HepG2 (cell line): ENCODE data around the gene RFX2. TPM values are rescaled to one million over a fixed set of nuclear protein-coding genes. Genes with fewer than 3 reads are reported as not detected.

ENCODE experiments used
- ATF4 ChIP-seq, 2 experiments: fragments of 450-650 bp in 1 of 2; sonication (generic) in 1 of 2; formaldehyde crosslinking; IDR thresholded peaks; 2 replicates each; pipeline versions ENCODE4 v1.5.0 to v1.8.0; 2020 to 2022; ENCODE audit warnings: mild to moderate bottlenecking in 1 of 2, missing genetic modification reagents in 1 of 2
- BORCS8-MEF2B ChIP-seq: sonication (generic); formaldehyde crosslinking; IDR thresholded peaks from 2 replicates; pipeline ENCODE4 v1.8.0; 2022; ENCODE audit warnings: mild to moderate bottlenecking, missing genetic modification reagents
- BRD4 ChIP-seq: sonication (generic); formaldehyde crosslinking; IDR thresholded peaks from 2 replicates; pipeline ENCODE4 v1.4.0; 2020; ENCODE audit warnings: missing genetic modification reagents
- HMGXB4 ChIP-seq, 2 experiments: sonication (generic) in 1 of 2; formaldehyde crosslinking in 1 of 2; IDR thresholded peaks; 2 replicates each; pipeline versions ENCODE4 v1.4.0 to v1.6.1; 2018 to 2020; ENCODE audit warnings: missing genetic modification reagents in 2 of 2, borderline replicate concordance in 1 of 2, low read depth in 1 of 2, mild to moderate bottlenecking in 1 of 2, missing biosample characterization in 1 of 2
- HNRNPK ChIP-seq: fragments of 200-400 bp; formaldehyde crosslinking; IDR thresholded peaks from 2 replicates; pipeline ENCODE4 v1.6.1; 2018; ENCODE audit warnings: low read length, low read depth, moderate library complexity, mild to moderate bottlenecking; ENCODE audit not compliant: poor library complexity, severe bottlenecking
- HOXA3 ChIP-seq: sonication (generic); formaldehyde crosslinking; IDR thresholded peaks from 2 replicates; pipeline ENCODE4 v1.5.0; 2020; ENCODE audit warnings: missing genetic modification reagents
- NCOR1 ChIP-seq: fragments of 200-600 bp; sonication (generic); IDR thresholded peaks from 2 replicates; pipeline ENCODE4 v1.7.0; 2017; ENCODE audit warnings: antibody characterized with exemption, low read length, borderline replicate concordance
- SMAD3 ChIP-seq: sonication (generic); formaldehyde crosslinking; IDR thresholded peaks from 2 replicates; pipeline ENCODE4 v1.4.0; 2020; ENCODE audit warnings: missing genetic modification reagents
- SYNCRIP ChIP-seq: fragments of 200-400 bp; formaldehyde crosslinking; IDR thresholded peaks from 2 replicates; pipeline ENCODE4 v1.6.1; 2018; ENCODE audit warnings: mild to moderate bottlenecking, low read depth, low read length; ENCODE audit not compliant: insufficient read depth
- TAF1 ChIP-seq: sonication (generic); formaldehyde crosslinking; IDR thresholded peaks from 2 replicates; pipeline ENCODE4 v1.4.0; 2020; ENCODE audit warnings: missing genetic modification reagents
- ZBTB21 ChIP-seq: sonication (generic); formaldehyde crosslinking; IDR thresholded peaks from 2 replicates; pipeline ENCODE4 v1.4.0; 2020; ENCODE audit warnings: missing genetic modification reagents
- ZBTB25 ChIP-seq: IDR thresholded peaks from 2 replicates; pipeline ENCODE4 v1.6.1; 2018; ENCODE audit warnings: missing genetic modification reagents
- ZNF136 ChIP-seq: sonication (generic); formaldehyde crosslinking; IDR thresholded peaks from 2 replicates; pipeline ENCODE4 v1.8.1; 2022; ENCODE audit warnings: low read depth, mild to moderate bottlenecking, moderate library complexity, missing genetic modification reagents
- ZNF160 ChIP-seq: sonication (generic); formaldehyde crosslinking; IDR thresholded peaks from 2 replicates; pipeline ENCODE4 v1.8.0; 2022; ENCODE audit warnings: mild to moderate bottlenecking, inconsistent platforms, missing genetic modification reagents
- ZNF501 ChIP-seq: sonication (generic); formaldehyde crosslinking; IDR thresholded peaks from 2 replicates; pipeline ENCODE4 v1.5.1; 2020; ENCODE audit warnings: mild to moderate bottlenecking, moderate library complexity, missing genetic modification reagents
- ZNF672 ChIP-seq: sonication (generic); formaldehyde crosslinking; IDR thresholded peaks from 2 replicates; pipeline ENCODE4 v1.8.1; 2022; ENCODE audit warnings: missing genetic modification reagents
- ZNF704 ChIP-seq: sonication (generic); formaldehyde crosslinking; IDR thresholded peaks from 2 replicates; pipeline ENCODE4 v1.8.1; 2023; ENCODE audit warnings: mild to moderate bottlenecking, inconsistent platforms, moderate library complexity, missing genetic modification reagents, borderline replicate concordance
- ZNF724P ChIP-seq: sonication (generic); formaldehyde crosslinking; IDR thresholded peaks from 2 replicates; pipeline ENCODE4 v1.8.0; 2022; ENCODE audit warnings: missing genetic modification reagents, borderline replicate concordance
- ZNF784 ChIP-seq: sonication (generic); formaldehyde crosslinking; IDR thresholded peaks from 2 replicates; pipeline ENCODE4 v1.5.1; 2020; ENCODE audit warnings: missing genetic modification reagents, mild to moderate bottlenecking, borderline replicate concordance
- polyA plus RNA-seq, 8 experiments: library from polyadenylated mRNA; depleted of rRNA in 3 of 8; stranded (reverse) in 7 of 8; unstranded in 1 of 8; fragments of >200 nt; fragmentation: Illumina TruSeq in 4 of 8; extraction: Trizol in 4 of 8; gene quantifications; 2 replicates each; pipeline versions ENCODE4 v1.2.1 to v1.2.3, GENCODE V29; 2011 to 2016; ENCODE audit warnings: low read depth in 4 of 8, missing spikeins in 1 of 8, mixed read lengths in 1 of 8; ENCODE audit not compliant: insufficient read depth in 1 of 8
- total RNA-seq, 5 experiments: library from RNA; depleted of rRNA; stranded (reverse); fragments of >200 nt; fragmentation: Illumina TruSeq; extraction: Trizol; gene quantifications; 2 replicates each; pipeline ENCODE4 v1.2.3, GENCODE V29; 2016; ENCODE audit warnings: low read depth in 1 of 5
- TF ChIP-seq, protein P1 (sequence below): fragments of 450-650 bp; IDR thresholded peaks from 2 replicates; pipeline ENCODE4 v1.6.1; 2017

RFX2 gene
- total and polyA plus RNA-seq, 2 of the 13 experiments (the other 11 are each of a cell fraction or from before 2014, with no cell fraction given): 2.8 to 3.3 TPM

- TF ChIP-seq, protein P1, sequence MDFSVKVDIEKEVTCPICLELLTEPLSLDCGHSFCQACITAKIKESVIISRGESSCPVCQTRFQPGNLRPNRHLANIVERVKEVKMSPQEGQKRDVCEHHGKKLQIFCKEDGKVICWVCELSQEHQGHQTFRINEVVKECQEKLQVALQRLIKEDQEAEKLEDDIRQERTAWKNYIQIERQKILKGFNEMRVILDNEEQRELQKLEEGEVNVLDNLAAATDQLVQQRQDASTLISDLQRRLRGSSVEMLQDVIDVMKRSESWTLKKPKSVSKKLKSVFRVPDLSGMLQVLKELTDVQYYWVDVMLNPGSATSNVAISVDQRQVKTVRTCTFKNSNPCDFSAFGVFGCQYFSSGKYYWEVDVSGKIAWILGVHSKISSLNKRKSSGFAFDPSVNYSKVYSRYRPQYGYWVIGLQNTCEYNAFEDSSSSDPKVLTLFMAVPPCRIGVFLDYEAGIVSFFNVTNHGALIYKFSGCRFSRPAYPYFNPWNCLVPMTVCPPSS: no peak
- TF ChIP-seq NCOR1 (no peak), ZNF724P (CRISPR knock-in tag) (no peak), ATF4 (CRISPR knock-in tag; IDR thresholded peaks at IDR 0.05) (0 out of 4 replicates have a peak, but pooled peaks of 1 of the 2 experiments have one; percentile 14), ZBTB25 (no peak), SMAD3 (CRISPR knock-in tag) (no peak), ZNF704 (CRISPR knock-in tag) (no peak), ZBTB21 (no peak), BORCS8-MEF2B (CRISPR knock-in tag) (no peak), ZNF136 (CRISPR knock-in tag) (no peak), SYNCRIP (no peak), HNRNPK (no peak), ZNF501 (CRISPR knock-in tag) (no peak), HOXA3 (CRISPR knock-in tag) (no peak), ZNF672 (no peak), ZNF160 (CRISPR knock-in tag) (no peak), TAF1 (no peak), ZNF784 (CRISPR knock-in tag) (no peak), HMGXB4 (CRISPR knock-in tag; IDR thresholded peaks at IDR 0.05; ENCODE audit: borderline replicate concordance in 1 of 2, low read depth in 1 of 2) (0 out of 4 replicates have a peak, but pooled peaks of 1 of the 2 experiments have one; percentile 6), BRD4 (CRISPR knock-in tag) (no peak)
These were observed 16.2 kb upstream of the RFX2 start (continued) for GRCh38 chr19:6126335-6126974.
